ENCODE measurements around the gene ASB14.

DNA sequence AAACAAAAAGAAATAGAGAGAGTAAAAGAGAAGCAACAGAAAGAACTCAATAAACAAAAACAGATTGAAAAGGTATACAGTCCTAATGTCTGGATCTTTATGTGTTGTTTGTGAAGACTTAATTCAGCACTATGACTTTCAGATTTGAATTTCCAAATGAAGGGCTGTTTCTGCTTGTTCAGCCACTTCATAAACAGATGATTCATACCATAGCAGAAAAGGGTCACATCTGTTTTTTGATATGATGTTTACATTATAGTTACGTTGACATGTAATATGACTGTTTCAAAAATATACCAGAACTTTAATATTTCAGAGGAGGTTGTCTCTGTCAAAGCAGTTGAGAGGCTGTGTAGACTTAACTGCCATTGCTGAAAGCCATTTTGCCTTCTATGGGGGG, 24.1 kb downstream of the ASB14 start:
- TF ChIP-seq, protein P1, sequence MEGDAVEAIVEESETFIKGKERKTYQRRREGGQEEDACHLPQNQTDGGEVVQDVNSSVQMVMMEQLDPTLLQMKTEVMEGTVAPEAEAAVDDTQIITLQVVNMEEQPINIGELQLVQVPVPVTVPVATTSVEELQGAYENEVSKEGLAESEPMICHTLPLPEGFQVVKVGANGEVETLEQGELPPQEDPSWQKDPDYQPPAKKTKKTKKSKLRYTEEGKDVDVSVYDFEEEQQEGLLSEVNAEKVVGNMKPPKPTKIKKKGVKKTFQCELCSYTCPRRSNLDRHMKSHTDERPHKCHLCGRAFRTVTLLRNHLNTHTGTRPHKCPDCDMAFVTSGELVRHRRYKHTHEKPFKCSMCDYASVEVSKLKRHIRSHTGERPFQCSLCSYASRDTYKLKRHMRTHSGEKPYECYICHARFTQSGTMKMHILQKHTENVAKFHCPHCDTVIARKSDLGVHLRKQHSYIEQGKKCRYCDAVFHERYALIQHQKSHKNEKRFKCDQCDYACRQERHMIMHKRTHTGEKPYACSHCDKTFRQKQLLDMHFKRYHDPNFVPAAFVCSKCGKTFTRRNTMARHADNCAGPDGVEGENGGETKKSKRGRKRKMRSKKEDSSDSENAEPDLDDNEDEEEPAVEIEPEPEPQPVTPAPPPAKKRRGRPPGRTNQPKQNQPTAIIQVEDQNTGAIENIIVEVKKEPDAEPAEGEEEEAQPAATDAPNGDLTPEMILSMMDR (IDR thresholded peaks at IDR 0.05; ENCODE audit: insufficient read depth, low read length, poor library complexity, severe bottlenecking) = no peak
- TF ChIP-seq EZH2phosphoT487 (conservative IDR thresholded peaks at IDR 0.05; ENCODE audit: low read length) = no peak
